Stimulated activated CD4-positive, alpha-beta T cell treated with anti-CD3 and anti-CD28 coated beads, Interleukin-15, amount 100 ng/mL, for 24 hours (primary cell): ENCODE measurements around the gene NOP16.
A peak's percentile ranks its signal among the peaks of the same experiment; 100 is the strongest.

Source experiments
- DNase-seq: peaks from one replicate; pipeline ENCODE4 v3.0.0-alpha.2; 2020

The NOP16 gene

GRCh38 chr5:176388444-176389134 lies at the start of gene NOP16, which contains the start of gene HIGD2A:
Gene NOP16 (minus strand): TSS chr5:176388598. CDS start chr5:176388539, 59 bp downstream.
Gene HIGD2A (plus strand): TSS chr5:176388751. CDS start chr5:176388820, 69 bp downstream.
- peak; percentile 100 for DNase-seq

- DNase-seq: no peak
Observed at GRCh38 chr5:176436656-176437055, 48.3 kb upstream of the NOP16 start.

DNA sequence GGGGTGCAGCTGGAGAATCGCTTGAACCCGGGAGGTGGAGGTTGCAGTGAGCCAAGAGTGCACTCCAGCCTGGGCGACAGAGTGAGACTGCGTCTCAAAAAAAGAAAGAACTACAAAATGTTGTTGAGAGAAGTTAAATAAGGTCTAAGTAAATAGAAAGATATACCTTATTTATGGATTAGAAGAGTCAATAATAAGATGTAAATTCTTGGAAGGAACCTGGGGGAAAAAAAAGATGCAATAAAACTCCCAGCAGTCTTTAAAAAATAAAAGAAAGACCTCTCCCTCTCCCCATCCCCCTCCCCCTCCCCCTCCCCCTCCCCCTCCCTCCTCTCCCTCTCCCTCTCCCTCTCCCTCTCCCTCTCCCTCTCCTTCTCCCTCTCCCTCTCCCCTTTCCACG lies 44.3 kb upstream of the NOP16 start:
- DNase-seq: no peak

DNA sequence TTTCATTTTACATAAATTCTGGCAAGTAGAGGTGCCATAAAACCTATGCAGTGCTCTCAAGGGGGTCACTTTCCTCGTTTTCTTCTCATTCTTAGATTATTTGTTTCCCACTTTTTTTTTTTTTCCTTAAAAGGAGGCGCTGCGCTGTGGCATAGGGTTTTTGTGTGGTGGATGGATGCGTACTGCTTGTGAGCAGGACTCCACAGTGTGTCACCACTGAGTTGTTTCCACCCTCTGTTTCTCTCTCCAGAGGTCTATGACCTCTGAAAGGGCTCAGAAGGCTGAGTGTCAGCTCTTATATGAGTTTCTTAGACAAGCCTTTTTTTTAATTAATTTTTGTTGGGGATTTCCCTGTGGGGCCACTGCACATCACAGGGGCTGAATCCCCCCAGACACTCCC lies 41.6 kb upstream of the NOP16 start:
- DNase-seq: no peak

DNA sequence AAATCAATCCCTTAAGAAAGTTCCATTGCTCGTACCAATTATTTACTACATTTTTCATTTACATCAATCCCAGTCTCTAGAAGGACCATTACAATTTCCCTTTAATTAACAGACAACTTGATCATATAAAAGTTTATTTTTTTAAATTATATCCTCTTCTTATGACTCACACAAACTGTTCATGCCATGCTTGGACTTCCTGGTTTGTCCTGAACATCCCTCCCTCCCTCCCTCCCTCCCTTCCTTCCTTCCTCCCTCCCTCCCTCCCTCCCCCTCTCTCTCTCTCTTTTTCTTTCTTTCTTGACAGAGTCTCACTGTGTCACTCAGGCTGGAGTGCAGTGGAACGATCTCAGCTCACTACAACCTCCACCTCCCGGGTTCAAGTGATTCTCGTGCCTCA lies 39.6 kb upstream of the NOP16 start:
- no peak for DNase-seq

- no peak for DNase-seq
Observed at GRCh38 chr5:176426876-176427275, 38.5 kb upstream of the NOP16 start.

- DNase-seq: no peak
Observed at GRCh38 chr5:176425791-176426190, 37.4 kb upstream of the NOP16 start.

GRCh38 chr5:176425138-176425537 lies 36.7 kb upstream of the NOP16 start:
- no peak for DNase-seq

GRCh38 chr5:176424181-176424580 lies 35.8 kb upstream of the NOP16 start:
- no peak for DNase-seq

DNA sequence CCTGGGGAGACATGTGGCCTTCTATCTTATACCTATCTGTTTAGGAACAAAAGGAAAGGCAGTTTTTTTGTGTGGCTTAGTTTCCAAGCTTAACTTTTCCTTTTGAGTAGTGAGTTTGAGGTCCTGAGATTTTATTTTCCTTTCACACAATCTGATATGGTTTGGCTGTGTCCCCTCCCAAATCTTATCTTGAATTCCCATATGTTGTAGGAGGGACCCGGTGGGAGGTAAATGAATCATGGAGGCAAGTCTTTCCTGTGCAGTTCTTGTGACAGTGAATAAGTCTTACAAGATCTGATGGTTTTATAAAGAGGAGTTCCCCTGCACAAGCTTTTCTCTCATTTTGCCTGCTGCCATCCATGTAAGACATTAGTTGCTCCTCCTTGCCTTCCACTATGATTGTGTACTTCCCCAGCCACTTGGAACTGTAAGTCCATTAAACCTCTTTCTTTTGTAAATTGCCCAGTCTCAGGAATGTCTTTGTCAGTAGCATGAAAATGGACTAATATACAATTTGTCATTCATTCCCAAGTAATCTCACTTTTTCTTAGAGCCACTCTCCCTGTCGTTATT lies 32.7 kb upstream of the NOP16 start:
- DNase-seq: no peak

- DNase-seq: no peak
Observed at GRCh38 chr5:176420086-176420485, 31.7 kb upstream of the NOP16 start.

GRCh38 chr5:176418251-176418650 lies 29.9 kb upstream of the NOP16 start:
- no peak for DNase-seq

DNA sequence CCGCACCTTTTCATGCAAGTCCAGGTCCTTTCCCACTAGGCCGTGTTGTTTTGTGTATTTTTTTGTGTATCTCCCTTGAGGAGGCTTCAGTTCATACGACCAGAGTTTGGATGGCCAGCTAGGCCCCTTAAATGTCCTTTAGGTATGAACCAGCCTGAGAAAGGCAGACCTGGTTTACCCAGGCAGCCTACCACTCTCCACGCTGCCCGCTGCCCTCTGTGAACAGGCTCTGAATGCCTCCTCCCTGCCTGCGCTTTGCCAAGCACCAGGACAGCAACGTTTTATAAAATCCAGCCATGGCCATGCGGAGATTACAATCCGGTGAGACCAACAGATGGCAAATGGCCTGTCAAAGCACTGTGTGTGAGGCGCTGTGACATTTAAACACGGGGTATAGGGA lies 28.6 kb upstream of the NOP16 start:
- no peak for DNase-seq

GRCh38 chr5:176415952-176416924 lies 27.8 kb upstream of the NOP16 start, which contains the start of gene CLTB:
Gene CLTB (minus strand): TSS chr5:176416539. CDS start chr5:176416363, 176 bp downstream.
- DNase-seq: peak; percentile 92

GRCh38 chr5:176415240-176415951 lies 27.0 kb upstream of the NOP16 start:
- DNase-seq: no peak

GRCh38 chr5:176414704-176415103 lies 26.3 kb upstream of the NOP16 start:
- no peak for DNase-seq

DNA sequence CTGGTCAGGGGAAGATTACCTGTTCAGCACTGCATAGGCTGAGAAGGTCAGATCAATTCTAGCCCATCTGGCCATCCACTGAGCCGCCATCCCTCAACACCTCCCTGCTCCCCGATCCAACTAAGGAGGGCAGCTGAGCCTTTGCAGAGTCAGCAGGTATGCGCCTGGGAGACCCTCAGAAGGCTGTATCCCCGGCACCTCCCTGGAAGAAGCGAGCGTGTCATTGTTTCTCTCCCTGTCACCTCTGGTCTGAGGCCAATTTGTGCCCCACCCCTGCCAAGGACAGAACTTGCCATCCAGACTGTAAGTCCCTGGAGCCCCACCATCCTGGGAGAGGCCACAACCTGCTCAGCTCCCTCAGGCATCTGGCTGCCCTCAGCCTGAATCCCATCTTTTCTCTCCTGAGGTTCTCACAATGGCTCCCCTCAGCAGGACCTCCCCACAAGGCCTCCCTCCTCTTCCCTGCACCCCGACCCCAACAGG lies 25.4 kb upstream of the NOP16 start:
- DNase-seq: no peak

- DNase-seq: no peak
Observed at GRCh38 chr5:176413255-176413565, 24.8 kb upstream of the NOP16 start.

- no peak for DNase-seq
Observed at GRCh38 chr5:176412517-176413254, 24.3 kb upstream of the NOP16 start.

DNA sequence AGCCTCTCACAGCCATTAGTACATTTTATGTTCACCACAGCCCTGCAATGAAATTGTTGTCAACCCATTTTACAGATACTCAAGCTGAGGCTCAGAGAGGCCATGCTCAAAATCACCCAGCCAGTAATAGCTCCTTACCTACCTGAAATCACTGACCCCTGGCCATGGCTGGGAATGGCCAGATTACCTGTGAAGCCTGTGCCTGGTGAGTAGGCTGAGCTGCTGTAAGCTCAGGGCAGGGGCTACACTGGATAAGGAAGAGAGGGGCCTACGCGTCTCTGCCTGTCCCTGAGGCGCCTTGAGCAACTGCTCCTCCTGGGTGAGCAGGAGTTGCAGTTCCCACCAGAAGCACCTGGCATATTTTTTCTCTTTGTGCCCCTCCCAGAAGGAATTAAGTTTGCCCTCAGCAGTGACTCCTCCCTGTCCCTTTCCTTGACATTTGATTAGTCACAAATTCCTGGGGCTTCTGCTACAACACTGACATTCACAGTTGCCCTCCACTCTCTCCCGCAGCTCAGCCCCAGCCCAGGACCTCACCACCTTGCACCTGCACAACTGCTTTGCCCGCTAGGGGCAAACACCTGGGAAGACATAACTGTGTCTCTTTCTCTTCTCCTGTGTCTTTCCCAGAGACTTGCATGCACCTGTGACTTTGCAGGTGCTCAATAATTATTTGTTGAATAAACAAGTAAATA lies 22.2 kb upstream of the NOP16 start:
- no peak for DNase-seq

DNA sequence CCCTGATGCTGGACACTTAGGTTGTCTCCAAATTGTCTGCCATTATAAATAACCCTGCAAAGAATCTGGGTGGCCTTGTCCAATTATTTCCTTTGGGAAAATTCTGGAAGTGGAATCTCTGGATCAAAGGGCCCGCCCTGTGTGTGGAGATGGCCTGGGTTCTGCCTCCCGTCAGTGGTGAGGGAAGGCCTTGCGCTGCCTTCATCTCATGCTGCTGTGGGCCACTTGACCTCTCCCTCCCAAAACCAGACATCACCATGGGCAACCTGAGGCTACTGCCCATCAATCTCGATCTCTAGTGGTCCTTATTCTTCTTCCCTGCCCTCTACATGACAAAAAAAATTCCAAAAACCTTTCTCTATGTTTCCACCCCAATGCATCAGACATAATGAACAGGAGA lies 21.4 kb upstream of the NOP16 start:
- DNase-seq: no peak
